Mesodermal cell (in vitro differentiated cells): ENCODE results near the gene KCNJ6.

Source experiments
- H3K27ac ChIP-seq: 2 replicates; pipeline ENCODE4 v1.7.0; 2013; ENCODE audit warnings: mild to moderate bottlenecking, low read depth, low read length, moderate library complexity; ENCODE audit not compliant: severe bottlenecking
- H3K36me3 ChIP-seq: 2 replicates; pipeline ENCODE4 v1.7.1; 2013; ENCODE audit warnings: mild to moderate bottlenecking, low read length, moderate library complexity; ENCODE audit not compliant: control insufficient read depth, insufficient read depth
- H3K4me1 ChIP-seq: one replicate; pipeline ENCODE4 v1.7.1; 2013; ENCODE audit warnings: mild to moderate bottlenecking, low read length; ENCODE audit not compliant: insufficient read depth, control insufficient read depth, poor library complexity, severe bottlenecking
- H3K4me3 ChIP-seq: 2 replicates; pipeline ENCODE4 v1.7.0; 2013; ENCODE audit warnings: low read length, control low read depth, mild to moderate bottlenecking; ENCODE audit not compliant: insufficient read depth, poor library complexity, severe bottlenecking; ENCODE audit errors: extremely low read depth
- H3K9me3 ChIP-seq: 2 replicates; pipeline ENCODE4 v1.7.1; 2013; ENCODE audit warnings: mild to moderate bottlenecking, low read length, moderate library complexity; ENCODE audit not compliant: control insufficient read depth
- WGBS, 2 experiments: methylation state at CpG; one replicate each; pipeline ENCODE4 v1.1.5; 2013; ENCODE audit warnings: missing lambda C conversion rate in 2 of 2; ENCODE audit not compliant: insufficient coverage in 2 of 2; 5-methylcytosine and 5-hydroxymethylcytosine counted together

KCNJ6 gene

DNA sequence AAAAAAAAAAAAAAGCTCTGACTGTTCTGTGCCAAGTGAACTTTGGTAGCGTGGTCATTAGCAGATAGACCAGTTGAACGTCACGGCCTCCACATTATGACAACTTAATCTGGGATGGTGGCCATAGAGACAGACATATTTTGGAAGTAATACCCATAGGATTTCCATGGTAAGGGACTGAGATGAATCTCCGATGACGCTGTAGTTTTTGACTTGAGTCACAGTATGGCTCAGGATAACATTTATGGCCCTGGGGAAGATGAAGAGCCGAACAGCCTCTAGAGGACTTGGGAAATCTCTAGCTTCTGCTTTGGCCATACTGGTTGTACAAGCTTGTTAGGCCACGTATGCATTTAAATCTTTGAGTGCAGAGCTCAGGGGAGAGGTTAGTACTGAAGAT is 214.0 kb downstream of the KCNJ6 start:
- Histone ChIP-seq H3K27ac (no peak overlapping the region), H3K36me3 (no peaks in the 10 kb centered on the region), H3K4me1 (no peaks in the 10 kb centered on the region), H3K9me3 (no peaks in the 10 kb centered on the region), H3K4me3 (no peak overlapping the region)
- 85 to 95% methylated on average over 4 to 7 of the region's 7 CpGs for WGBS, 2 experiments

DNA sequence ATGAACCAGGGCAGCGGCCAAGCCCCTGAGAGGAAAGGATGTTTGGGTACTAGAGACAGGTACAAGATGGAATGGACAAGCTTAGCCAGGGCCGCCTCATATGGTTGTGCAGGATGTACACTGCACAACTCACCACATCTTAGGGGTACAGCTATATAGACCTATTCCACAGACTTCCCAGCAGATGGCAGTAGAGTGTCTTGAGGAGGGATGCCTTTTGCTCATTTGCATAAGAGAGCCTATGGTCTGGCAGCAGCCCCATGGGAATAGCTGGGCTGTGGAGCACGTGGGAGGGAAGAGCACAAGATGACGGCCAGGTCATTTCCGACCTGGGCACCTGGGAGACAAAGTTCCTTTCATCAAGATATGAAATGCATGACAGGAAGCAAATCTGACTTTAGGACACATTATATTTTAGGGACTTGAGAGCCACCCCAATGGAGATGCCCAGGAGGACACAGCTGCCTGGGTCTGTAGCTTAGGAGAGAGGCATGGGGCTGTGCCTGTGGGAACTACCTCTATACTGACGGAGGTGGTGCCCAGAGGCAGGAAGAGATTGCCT is 215.5 kb downstream of the KCNJ6 start:
- no peak overlapping the region for H3K27ac ChIP-seq
- H3K4me3 ChIP-seq = no peak overlapping the region
- no peaks in the 10 kb centered on the region for H3K9me3 ChIP-seq
- no peaks in the 10 kb centered on the region for H3K36me3 ChIP-seq
- 39 to 50% methylated on average over 4 of the region's 6 CpGs for WGBS, 2 experiments
- H3K4me1 ChIP-seq = no peaks in the 10 kb centered on the region

DNA sequence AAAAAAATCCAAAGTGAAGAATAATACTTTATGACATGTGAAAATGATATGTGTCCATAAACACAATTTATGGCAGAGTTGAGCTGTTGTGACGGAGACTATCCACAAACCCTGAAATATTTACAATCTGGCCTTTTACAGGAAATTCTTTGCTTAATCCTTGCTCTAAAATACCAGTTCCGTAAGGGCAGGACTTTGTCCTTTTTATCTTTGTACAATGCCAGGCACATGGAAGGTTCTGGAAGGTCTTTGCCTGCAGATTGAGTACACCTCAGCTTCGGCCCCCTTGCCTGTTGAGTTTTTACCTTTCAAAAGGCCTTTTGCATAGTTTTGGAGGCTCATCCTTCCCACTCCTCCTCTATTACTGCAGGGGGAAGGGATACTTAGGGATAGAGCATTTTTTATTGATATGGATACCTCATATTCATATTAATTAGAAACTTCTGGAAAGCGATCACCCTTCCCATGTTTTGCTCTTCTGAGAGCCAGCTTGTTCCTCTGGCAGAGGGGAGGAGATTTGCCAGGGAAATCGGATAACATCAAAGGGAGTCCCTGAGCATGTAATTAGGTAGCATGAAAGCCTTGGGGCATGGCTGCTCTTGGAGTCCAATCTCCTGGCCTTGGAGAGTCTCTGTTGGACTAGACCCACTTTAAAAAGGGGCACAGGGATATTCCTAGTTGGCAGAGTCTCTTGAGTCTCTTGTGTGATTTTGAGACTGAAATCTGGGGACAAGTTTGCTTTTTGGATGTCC is 217.1 kb downstream of the KCNJ6 start:
- WGBS, 2 experiments = 94 to 95% methylated on average over 2 to 3 of the region's 5 CpGs
- H3K4me3 ChIP-seq = no peak overlapping the region
- H3K9me3 ChIP-seq = no peaks in the 10 kb centered on the region
- no peaks in the 10 kb centered on the region for H3K36me3 ChIP-seq
- no peak overlapping the region for H3K27ac ChIP-seq
- no peaks in the 10 kb centered on the region for H3K4me1 ChIP-seq

DNA sequence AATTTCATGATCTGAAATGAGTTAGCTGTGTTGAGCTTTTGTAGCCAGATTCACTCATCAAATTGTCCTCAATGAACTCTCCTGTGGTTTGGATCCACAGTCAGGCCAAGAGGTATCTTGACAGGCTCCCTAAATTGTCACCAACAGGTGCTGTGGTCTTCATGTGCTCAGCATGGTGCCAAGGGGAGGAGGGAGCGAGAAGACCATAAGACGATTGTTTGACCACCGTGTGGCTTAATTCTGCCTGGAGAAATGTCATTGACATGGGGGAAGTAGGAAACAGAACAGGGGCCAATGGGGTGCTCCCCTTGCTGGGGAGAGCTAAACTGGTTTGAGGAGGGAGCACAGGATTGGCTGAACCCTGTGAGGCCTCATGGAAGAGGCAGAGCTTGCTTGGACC is 219.3 kb downstream of the KCNJ6 start:
- H3K4me3 ChIP-seq = no peak overlapping the region
- H3K4me1 ChIP-seq = no peaks in the 10 kb centered on the region
- WGBS, 2 experiments = 96 to 100% methylated on average over 3 of the region's 3 CpGs

GRCh38 chr21:37695111-37695510 is 221.1 kb downstream of the KCNJ6 start:
- H3K4me3 ChIP-seq = no peak overlapping the region
- no peaks in the 10 kb centered on the region for H3K4me1 ChIP-seq
- H3K36me3 ChIP-seq = no peaks in the 10 kb centered on the region
- no peaks in the 10 kb centered on the region for H3K9me3 ChIP-seq
- no peak overlapping the region for H3K27ac ChIP-seq

More for the DNA sequence above, 219.3 kb downstream of the KCNJ6 start:
- no peaks in the 10 kb centered on the region for H3K36me3 ChIP-seq
- no peaks in the 10 kb centered on the region for H3K9me3 ChIP-seq
- no peak overlapping the region for H3K27ac ChIP-seq

DNA sequence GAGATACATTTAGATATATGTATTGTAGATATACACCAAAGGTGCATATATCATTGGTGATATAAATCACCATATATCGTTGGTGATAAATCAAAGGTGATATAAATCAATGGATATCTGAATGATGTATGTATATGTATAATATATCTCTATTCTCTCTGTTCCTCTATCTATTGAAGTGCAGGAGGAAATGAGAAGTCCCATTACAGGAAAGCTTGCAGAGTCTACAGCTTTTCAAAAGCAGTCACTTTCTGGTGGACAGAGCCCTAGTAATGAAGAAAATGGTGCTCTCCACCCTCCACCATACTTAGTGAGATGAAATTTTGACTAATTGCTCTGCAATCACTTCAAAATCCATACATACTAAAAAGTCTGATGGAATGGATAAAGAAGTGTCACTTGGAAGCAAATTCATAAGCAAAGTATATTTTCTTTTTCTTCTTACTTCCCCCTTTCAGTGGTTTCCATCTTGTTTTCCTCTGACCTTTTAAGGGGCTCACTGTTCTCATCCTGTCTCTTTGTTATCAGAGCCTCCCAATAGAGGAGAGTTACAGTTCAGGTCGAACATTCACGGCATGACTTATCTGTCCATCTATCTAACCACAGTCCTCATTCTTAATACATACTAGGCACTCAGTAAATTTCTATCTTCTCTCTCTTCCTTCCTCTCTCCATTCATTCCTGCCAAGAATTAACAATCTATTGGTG is 227.2 kb downstream of the KCNJ6 start:
- H3K9me3 ChIP-seq = no peaks in the 10 kb centered on the region
- H3K4me1 ChIP-seq = no peaks in the 10 kb centered on the region
- H3K4me3 ChIP-seq = no peak overlapping the region
- WGBS, 2 experiments = 50 to 100% methylated on average over 1 to 2 of the region's 3 CpGs
- no peak overlapping the region for H3K27ac ChIP-seq
- no peaks in the 10 kb centered on the region for H3K36me3 ChIP-seq

GRCh38 chr21:37686991-37687810 is 229.1 kb downstream of the KCNJ6 start:
- Histone ChIP-seq H3K36me3 (no peaks in the 10 kb centered on the region), H3K27ac (no peak overlapping the region), H3K4me3 (no peak overlapping the region), H3K9me3 (no peaks in the 10 kb centered on the region), H3K4me1 (no peaks in the 10 kb centered on the region)
- WGBS, 2 experiments = 85 to 86% methylated on average over 7 to 11 of the region's 12 CpGs

GRCh38 chr21:37684547-37684946 is 231.7 kb downstream of the KCNJ6 start:
- H3K4me3 ChIP-seq = no peak overlapping the region
- no peaks in the 10 kb centered on the region for H3K9me3 ChIP-seq
- H3K4me1 ChIP-seq = no peaks in the 10 kb centered on the region
- no peaks in the 10 kb centered on the region for H3K36me3 ChIP-seq
- no peak overlapping the region for H3K27ac ChIP-seq
- WGBS, 2 experiments = 89 to 100% methylated on average over 3 to 4 of the region's 4 CpGs

- 81 to 92% methylated on average over 3 to 4 of the region's 5 CpGs for WGBS, 2 experiments
- no peak overlapping the region for H3K27ac ChIP-seq
- H3K9me3 ChIP-seq = no peaks in the 10 kb centered on the region
- no peaks in the 10 kb centered on the region for H3K4me1 ChIP-seq
- no peaks in the 10 kb centered on the region for H3K36me3 ChIP-seq
- no peak overlapping the region for H3K4me3 ChIP-seq
These were observed 232.2 kb downstream of the KCNJ6 start for GRCh38 chr21:37684115-37684493.

DNA sequence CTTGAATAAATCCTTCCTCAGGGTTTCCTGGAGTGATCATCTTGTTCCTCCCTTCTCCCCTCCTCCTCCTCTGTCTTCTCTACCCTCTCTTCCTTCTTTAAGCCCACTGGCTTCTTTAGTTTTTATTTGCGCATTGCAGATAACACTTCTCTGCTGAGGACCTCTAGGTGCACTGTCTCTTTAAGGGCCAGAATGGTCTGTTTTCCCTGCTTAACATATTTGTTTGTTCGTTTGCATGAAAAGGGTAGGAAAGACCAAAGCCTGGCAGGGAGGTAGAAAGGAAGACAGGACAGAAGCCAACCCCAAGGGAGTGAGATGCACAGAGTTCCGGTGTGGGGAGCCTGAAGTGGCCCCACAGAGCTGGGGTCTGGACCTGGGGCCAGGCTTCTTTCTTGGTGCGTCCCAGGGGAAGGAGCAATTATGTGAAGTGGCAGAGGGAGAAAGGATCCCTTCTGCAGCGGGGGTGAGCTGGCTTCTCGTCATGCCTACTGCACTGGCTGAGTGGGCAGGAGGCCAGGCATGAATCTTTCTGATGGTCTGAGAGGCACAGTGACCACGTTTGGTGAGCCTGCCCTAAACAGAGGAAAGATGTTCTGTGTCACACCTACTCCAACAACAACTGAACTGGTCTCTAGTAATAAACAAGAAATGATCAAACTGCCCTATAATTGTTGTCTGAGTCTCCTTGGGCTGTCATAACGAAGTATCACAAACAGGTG is 232.7 kb downstream of the KCNJ6 start:
- 33 to 53% methylated on average over 6 to 8 of the region's 8 CpGs for WGBS, 2 experiments

More for the DNA sequence above, 232.7 kb downstream of the KCNJ6 start:
- no peaks in the 10 kb centered on the region for H3K9me3 ChIP-seq
- H3K27ac ChIP-seq = no peak overlapping the region
- H3K4me1 ChIP-seq = no peaks in the 10 kb centered on the region
- no peaks in the 10 kb centered on the region for H3K36me3 ChIP-seq
- no peak overlapping the region for H3K4me3 ChIP-seq
